GM21619 (cell line): ENCODE results near the gene FOXA2.
"Not testable (repeated sequence)": the region's sequence is repeated elsewhere in the genome, so short reads cannot be mapped to it uniquely, and the experiment has no call there.

Source experiments
- ATAC-seq: cut with Tn5 transposase; IDR thresholded peaks from one replicate; pipeline ENCODE4 v1.9.1; 2021; ENCODE audit not compliant: unreplicated experiment

Gene FOXA2

GRCh38 chr20:22569353-22569752, 15.0 kb downstream of the FOXA2 start:
- no peak for ATAC-seq

GRCh38 chr20:22568872-22569344, 15.5 kb downstream of the FOXA2 start:
- ATAC-seq, result no peak

- no peak for ATAC-seq
Measured at GRCh38 chr20:22567944-22568871, 16.2 kb downstream of the FOXA2 start.

GRCh38 chr20:22566876-22567658, 17.3 kb downstream of the FOXA2 start:
- no peak for ATAC-seq

GRCh38 chr20:22563062-22563965, 21.1 kb downstream of the FOXA2 start:
- ATAC-seq, result no peak

- ATAC-seq, result no peak
Measured at GRCh38 chr20:22562620-22563019, 21.8 kb downstream of the FOXA2 start.

- no peak for ATAC-seq
Measured at GRCh38 chr20:22561965-22562577, 22.3 kb downstream of the FOXA2 start.

- ATAC-seq, result no peak
Measured at GRCh38 chr20:22560817-22561216, 23.6 kb downstream of the FOXA2 start.

GRCh38 chr20:22559711-22560318, 24.6 kb downstream of the FOXA2 start:
- ATAC-seq, result no peak

GRCh38 chr20:22557403-22558276, 26.7 kb downstream of the FOXA2 start:
- ATAC-seq, result no peak

- ATAC-seq, result no peak
Measured at GRCh38 chr20:22556565-22557056, 27.8 kb downstream of the FOXA2 start.

GRCh38 chr20:22555791-22556564, 28.4 kb downstream of the FOXA2 start:
- no peak for ATAC-seq

- ATAC-seq, result no peak
Measured at GRCh38 chr20:22554391-22554790, 30.0 kb downstream of the FOXA2 start.

GRCh38 chr20:22550514-22550913, 33.9 kb downstream of the FOXA2 start:
- not testable (repeated sequence) for ATAC-seq

- no peak for ATAC-seq
Measured at GRCh38 chr20:22548040-22548439, 36.3 kb downstream of the FOXA2 start.

- ATAC-seq, result no peak
Measured at GRCh38 chr20:22546344-22546743, 38.0 kb downstream of the FOXA2 start.

- ATAC-seq, result no peak
Measured at GRCh38 chr20:22545045-22545444, 39.3 kb downstream of the FOXA2 start.

GRCh38 chr20:22544462-22544861, 39.9 kb downstream of the FOXA2 start:
- ATAC-seq, result no peak
